ENCODE results near the gene HCFC2.

DNA sequence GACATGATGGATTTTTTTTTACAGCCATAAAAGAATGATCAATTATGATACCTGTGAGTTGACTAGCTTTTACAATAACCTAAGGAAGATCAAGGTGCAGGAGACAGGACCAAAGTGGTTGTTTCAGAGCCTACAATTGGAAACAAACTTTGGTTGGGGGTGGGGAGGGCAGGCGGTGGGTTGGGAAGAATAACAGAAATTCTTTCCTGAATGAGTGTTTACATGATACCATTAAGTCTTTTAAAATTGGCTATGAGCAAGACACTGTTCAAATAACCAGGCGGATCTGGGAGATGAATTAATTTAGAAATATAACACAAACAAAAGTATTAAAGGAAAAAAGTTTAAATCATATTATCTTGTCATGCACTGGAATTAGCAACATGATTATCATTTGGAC lies 66.4 kb downstream of the HCFC2 start:
- TF ChIP-seq CTCF (optimal IDR thresholded peaks at IDR 0.05 in 1 of 3, IDR thresholded peaks at IDR 0.05 in 1 of 3, conservative IDR thresholded peaks at IDR 0.05 in 1 of 3; ENCODE audit: extremely low read depth in 1 of 3, insufficient read depth in 2 of 3, low read length in 3 of 3): no peak
- no peak for TF ChIP-seq EZH2 (IDR thresholded peaks at IDR 0.05; ENCODE audit: low read length)

Data from keratinocyte (primary cell).